Body of pancreas (tissue), 4 donors: ENCODE results near the gene PLA2R1. TPM values are rescaled to one million over a fixed set of nuclear protein-coding genes. Genes with fewer than 3 reads are reported as not detected.
A peak's percentile ranks its signal among the peaks of the same experiment; 100 is the strongest.
"Not testable (repeated sequence)": the region's sequence is repeated elsewhere in the genome, so short reads cannot be mapped to it uniquely, and the experiment has no call there.

Source experiments
- ATAC-seq: fragments of 150-250 bp; one replicate; pipeline ENCODE4 v1.9.1; 2016
- DNase-seq, 4 donors: peaks; one replicate each; pipeline ENCODE4 v3.0.0-alpha.2; 2019
- H3K27ac ChIP-seq, 4 donors: fragments of 200-600 bp; sonication (generic); 1 replicate in 3 of 4; 2 replicates in 1 of 4; pipeline versions ENCODE4 v1.5.1 to v1.6.1; 2016 to 2019; ENCODE audit warnings: mild to moderate bottlenecking in 1 of 4, mixed read lengths in 1 of 4, moderate library complexity in 1 of 4
- H3K27me3 ChIP-seq, 2 donors: fragments of 200-600 bp; sonication (generic); one replicate each; pipeline ENCODE4 v1.6.0; 2016; ENCODE audit warnings: mild to moderate bottlenecking in 1 of 2
- H3K36me3 ChIP-seq, 2 donors: fragments of 200-600 bp; sonication (generic); replicated peaks in 1 of 2; 2 replicates each; pipeline ENCODE4 v1.5.1; 2016; ENCODE audit warnings: low read depth in 2 of 2; ENCODE audit not compliant: insufficient read depth in 1 of 2
- H3K4me1 ChIP-seq: fragments of 200-600 bp; sonication (generic); one replicate; pipeline ENCODE4 v1.6.0; 2016
- H3K4me3 ChIP-seq, 2 donors: fragments of 200-600 bp; sonication (generic); 1 replicate in 1 of 2; 2 replicates in 1 of 2; pipeline ENCODE4 v1.5.1; 2016 to 2019
- H3K9me3 ChIP-seq, 3 donors: fragments of 200-600 bp; sonication (generic); 1 replicate in 2 of 3; 2 replicates in 1 of 3; pipeline ENCODE4 v1.5.1; 2016
- POLR2A ChIP-seq, 3 donors: fragments of 450-650 bp; IDR thresholded peaks; one replicate each; pipeline ENCODE4 v1.6.1; 2016; ENCODE audit warnings: antibody characterized with exemption in 3 of 3, mild to moderate bottlenecking in 2 of 3
- WGBS, 2 donors: methylation state at CpG; one replicate each; pipeline ENCODE4 v1.1.5; 2017; 5-methylcytosine and 5-hydroxymethylcytosine counted together
- intact Hi-C: fragments of 100-400 bp; cut with DNase I; formaldehyde crosslinking; loops from one replicate; pipeline ENCODE4 v1.15.1; 2023
- total RNA-seq, 2 donors: library from RNA; depleted of rRNA; stranded (reverse); fragments of >200 nt; gene quantifications; one replicate each; pipeline ENCODE4 v1.1.0, GENCODE V29; 2016
- TF ChIP-seq, protein P1 (sequence below), 7 experiments: fragments of 450-650 bp in 4 of 7; fragments of 200-600 bp in 3 of 7; sonication (generic) in 3 of 7; IDR thresholded peaks; one replicate each; pipeline ENCODE4 v1.5.1; 2016 to 2019; ENCODE audit warnings: antibody characterized with exemption in 7 of 7

Gene PLA2R1
- total RNA-seq, 2 donors from 2014 or later, result 1.3 to 2.1 TPM

DNA sequence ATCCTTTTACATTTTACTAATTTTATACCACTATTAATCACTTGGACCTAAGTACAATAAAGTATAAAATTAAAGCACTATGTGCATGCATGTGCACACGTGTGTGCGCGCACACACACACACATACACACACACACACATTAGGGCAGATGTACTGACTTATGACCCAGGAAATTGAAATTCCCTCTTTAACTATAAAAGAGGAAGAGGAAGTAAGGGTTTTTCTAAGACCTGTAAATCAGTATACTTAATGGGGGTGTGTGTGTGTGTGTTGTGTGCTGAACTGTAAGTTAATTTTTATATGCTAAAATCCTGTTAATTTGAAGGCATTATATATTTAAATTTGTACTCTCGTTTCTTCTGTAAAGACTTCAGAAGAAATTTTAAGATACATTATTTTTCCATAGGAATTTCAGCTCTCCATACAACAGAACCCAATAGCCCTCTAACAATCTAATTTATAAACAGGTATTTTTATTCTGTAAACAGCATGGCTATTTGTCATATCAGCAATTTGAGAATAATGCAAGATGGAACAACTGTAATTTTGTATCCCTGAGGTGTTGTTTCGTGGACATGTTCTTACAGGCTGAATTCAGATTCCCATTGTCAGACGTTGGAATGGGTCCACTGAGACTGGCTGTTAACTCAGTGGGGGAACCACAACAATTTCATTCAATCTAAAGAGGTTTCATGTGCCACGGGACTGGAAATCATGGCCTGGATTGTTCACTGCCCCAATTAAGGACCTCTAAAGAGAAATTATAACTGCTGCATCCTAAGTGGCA is 90.9 kb downstream of the PLA2R1 start:
- Histone ChIP-seq H3K4me3 (no peak overlapping the region), H3K27ac (no peak overlapping the region), H3K36me3 (no peaks in the 10 kb centered on the region), H3K9me3 (no peaks in the 10 kb centered on the region), H3K27me3 (no peaks in the 10 kb centered on the region), H3K4me1 (no peaks in the 10 kb centered on the region)
- 77% methylated on average over 7 of the region's 7 CpGs for WGBS, 2 donors
- TF ChIP-seq, protein P1, sequence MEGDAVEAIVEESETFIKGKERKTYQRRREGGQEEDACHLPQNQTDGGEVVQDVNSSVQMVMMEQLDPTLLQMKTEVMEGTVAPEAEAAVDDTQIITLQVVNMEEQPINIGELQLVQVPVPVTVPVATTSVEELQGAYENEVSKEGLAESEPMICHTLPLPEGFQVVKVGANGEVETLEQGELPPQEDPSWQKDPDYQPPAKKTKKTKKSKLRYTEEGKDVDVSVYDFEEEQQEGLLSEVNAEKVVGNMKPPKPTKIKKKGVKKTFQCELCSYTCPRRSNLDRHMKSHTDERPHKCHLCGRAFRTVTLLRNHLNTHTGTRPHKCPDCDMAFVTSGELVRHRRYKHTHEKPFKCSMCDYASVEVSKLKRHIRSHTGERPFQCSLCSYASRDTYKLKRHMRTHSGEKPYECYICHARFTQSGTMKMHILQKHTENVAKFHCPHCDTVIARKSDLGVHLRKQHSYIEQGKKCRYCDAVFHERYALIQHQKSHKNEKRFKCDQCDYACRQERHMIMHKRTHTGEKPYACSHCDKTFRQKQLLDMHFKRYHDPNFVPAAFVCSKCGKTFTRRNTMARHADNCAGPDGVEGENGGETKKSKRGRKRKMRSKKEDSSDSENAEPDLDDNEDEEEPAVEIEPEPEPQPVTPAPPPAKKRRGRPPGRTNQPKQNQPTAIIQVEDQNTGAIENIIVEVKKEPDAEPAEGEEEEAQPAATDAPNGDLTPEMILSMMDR (IDR thresholded peaks at IDR 0.05), result no peak
- no peak for TF ChIP-seq POLR2A (IDR thresholded peaks at IDR 0.05)
- intact Hi-C loops, result no loop called here
- no peak for DNase-seq
- ATAC-seq, result no peak

DNA sequence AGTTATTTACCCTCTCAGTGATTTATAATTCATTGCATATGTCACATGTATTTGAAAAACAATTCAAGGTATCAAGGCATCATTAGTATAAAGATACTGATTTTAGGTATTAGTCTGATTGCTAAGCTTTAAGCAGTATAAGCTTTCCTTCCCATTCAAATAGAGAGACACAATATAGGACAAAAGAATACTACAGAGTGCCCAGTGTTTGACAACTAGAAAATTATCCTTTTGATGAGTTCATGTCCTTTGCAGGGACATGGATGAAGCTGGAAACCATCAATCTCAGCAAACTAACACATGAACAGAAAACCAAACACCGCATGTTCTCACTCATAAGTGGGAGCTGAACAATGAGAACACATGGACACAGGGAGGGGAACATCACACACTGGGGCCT is 91.9 kb downstream of the PLA2R1 start:
- DNase-seq, H3K27me3 ChIP-seq, H3K4me1 ChIP-seq, H3K9me3 ChIP-seq, intact Hi-C loops, H3K4me3 ChIP-seq, H3K36me3 ChIP-seq, ATAC-seq, H3K27ac ChIP-seq: not testable (repeated sequence)
- WGBS, 2 donors, result 100% methylated on average over 1 of the region's 1 CpG

DNA sequence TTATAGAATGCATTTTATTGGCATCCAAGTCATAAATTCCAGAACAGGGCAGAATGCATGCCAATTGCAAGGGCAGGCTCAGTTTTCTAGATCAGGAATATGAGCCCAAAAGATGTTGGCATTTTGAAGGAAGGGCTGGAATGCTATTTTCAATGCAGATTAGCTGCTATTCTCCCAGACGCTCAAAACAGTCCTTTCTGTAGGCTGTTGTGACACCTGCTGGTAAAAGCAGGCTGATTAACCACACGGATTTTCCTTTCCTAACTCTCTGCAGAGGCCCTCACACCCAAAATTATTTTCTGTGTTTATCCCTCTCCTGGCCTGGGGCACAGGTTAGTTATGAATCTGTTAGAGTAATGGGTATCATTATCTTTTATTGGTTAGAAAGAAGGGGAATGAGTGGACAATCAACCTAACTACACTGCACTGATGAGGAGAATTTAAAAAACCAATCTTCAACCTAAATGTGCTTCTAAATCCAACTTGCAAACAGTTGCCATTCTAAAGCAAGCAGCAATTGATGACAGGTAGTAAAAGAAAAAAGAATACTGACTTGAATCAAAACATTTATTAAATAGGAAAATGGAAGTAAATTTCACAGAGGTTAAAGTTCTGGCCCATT is 94.0 kb downstream of the PLA2R1 start:
- TF ChIP-seq POLR2A (IDR thresholded peaks at IDR 0.05), result no peak
- TF ChIP-seq, protein P1 (IDR thresholded peaks at IDR 0.05), result peak in 5 of 7 experiments; percentile 22 to 51 (median 45)
- ATAC-seq (peak; percentile 30), DNase-seq (peak in 2 of 4 donors; percentile 8 to 16)
- no peak overlapping the region for H3K4me3 ChIP-seq
- 2 to 7% methylated on average over 2 of the region's 2 CpGs for WGBS, 2 donors
- no peaks in the 10 kb centered on the region for H3K27me3 ChIP-seq
- intact Hi-C loops, result no loop called here
- H3K4me1 ChIP-seq, result no peaks in the 10 kb centered on the region
- no peaks in the 10 kb centered on the region for H3K9me3 ChIP-seq
- no peaks in the 10 kb centered on the region for H3K36me3 ChIP-seq
- no peak overlapping the region for H3K27ac ChIP-seq

DNA sequence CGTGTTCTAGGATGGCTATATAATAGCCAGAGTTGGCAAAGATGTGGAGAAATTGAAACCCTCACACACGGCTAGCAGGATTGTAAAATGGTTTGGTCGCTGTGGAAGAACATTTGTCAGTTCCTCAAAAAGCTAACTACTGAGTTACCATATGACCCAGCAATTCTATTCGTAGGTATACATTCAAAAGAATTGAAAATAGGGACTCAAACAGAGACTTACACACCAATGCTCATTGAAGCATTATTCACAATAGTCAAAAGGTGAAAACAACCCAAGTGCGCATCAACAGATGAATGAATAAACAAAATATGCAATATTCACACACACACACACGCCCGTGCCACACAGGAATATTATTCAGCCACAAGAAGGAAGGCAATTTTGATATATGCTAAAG is 98.7 kb downstream of the PLA2R1 start:
- intact Hi-C loops, result no loop called here
- 76 to 83% methylated on average over 7 of the region's 7 CpGs for WGBS, 2 donors
- DNase-seq, result no peak
- no peak overlapping the region for H3K4me3 ChIP-seq
- TF ChIP-seq POLR2A (IDR thresholded peaks at IDR 0.05), result no peak
- TF ChIP-seq, protein P1 (IDR thresholded peaks at IDR 0.05), result no peak
- H3K9me3 ChIP-seq, result no peaks in the 10 kb centered on the region
- no peaks in the 10 kb centered on the region for H3K27me3 ChIP-seq
- H3K4me1 ChIP-seq, result no peaks in the 10 kb centered on the region
- no peak overlapping the region for H3K27ac ChIP-seq
- H3K36me3 ChIP-seq, result no peaks in the 10 kb centered on the region
- no peak for ATAC-seq

GRCh38 chr2:159962513-159962912 is 99.9 kb downstream of the PLA2R1 start:
- H3K27me3 ChIP-seq, intact Hi-C loops, H3K4me3 ChIP-seq, H3K4me1 ChIP-seq, ATAC-seq, H3K36me3 ChIP-seq, H3K9me3 ChIP-seq, DNase-seq, H3K27ac ChIP-seq: not testable (repeated sequence)
